ENCODE measurements around the gene AR.

DNA sequence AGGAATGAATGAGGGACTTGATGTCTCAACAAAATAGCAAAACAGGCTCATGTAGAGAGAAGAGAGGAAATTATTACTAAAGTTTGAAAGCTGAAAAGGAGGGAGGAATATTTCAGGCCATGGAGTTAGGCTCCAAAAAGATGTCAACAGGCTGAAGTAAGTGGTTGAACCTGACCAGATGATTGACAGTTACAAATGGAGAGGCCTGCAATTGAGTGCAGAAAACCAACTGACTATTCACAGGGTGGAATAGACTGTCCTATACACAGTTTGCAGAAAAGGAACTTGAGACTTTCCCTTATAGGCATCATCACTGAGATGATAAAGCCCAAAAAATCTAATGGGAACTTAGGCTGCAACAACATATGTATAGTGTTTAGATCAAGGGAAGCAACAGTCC lies 233.3 kb downstream of the AR start:
- TF ChIP-seq POLR2A (IDR thresholded peaks at IDR 0.05; ENCODE audit: low read depth, low read length) (no peak), FOXM1 (IDR thresholded peaks at IDR 0.05; ENCODE audit: low read depth, low read length) (no peak), EZH2 (IDR thresholded peaks at IDR 0.05; ENCODE audit: borderline replicate concordance, control insufficient read depth, low read depth, low read length) (no peak)
- TF ChIP-seq, protein P1, sequence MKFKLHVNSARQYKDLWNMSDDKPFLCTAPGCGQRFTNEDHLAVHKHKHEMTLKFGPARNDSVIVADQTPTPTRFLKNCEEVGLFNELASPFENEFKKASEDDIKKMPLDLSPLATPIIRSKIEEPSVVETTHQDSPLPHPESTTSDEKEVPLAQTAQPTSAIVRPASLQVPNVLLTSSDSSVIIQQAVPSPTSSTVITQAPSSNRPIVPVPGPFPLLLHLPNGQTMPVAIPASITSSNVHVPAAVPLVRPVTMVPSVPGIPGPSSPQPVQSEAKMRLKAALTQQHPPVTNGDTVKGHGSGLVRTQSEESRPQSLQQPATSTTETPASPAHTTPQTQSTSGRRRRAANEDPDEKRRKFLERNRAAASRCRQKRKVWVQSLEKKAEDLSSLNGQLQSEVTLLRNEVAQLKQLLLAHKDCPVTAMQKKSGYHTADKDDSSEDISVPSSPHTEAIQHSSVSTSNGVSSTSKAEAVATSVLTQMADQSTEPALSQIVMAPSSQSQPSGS (IDR thresholded peaks at IDR 0.05; ENCODE audit: low read length), result no peak
- TF ChIP-seq, protein P2, sequence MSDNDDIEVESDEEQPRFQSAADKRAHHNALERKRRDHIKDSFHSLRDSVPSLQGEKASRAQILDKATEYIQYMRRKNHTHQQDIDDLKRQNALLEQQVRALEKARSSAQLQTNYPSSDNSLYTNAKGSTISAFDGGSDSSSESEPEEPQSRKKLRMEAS (IDR thresholded peaks at IDR 0.05; ENCODE audit: low read depth, low read length), result no peak

All from GM12878 (cell line).